NCI-H526 (cell line): Measurements from ENCODE around the gene CALR3.
"Not testable (repeated sequence)": the region's sequence is repeated elsewhere in the genome, so short reads cannot be mapped to it uniquely, and the experiment has no call there.

Experiments
- DNase-seq, 2 experiments: peaks; one replicate each; lab custom pipeline; 2025; lab: John Stamatoyannopoulos, UW

The CALR3 gene

DNA sequence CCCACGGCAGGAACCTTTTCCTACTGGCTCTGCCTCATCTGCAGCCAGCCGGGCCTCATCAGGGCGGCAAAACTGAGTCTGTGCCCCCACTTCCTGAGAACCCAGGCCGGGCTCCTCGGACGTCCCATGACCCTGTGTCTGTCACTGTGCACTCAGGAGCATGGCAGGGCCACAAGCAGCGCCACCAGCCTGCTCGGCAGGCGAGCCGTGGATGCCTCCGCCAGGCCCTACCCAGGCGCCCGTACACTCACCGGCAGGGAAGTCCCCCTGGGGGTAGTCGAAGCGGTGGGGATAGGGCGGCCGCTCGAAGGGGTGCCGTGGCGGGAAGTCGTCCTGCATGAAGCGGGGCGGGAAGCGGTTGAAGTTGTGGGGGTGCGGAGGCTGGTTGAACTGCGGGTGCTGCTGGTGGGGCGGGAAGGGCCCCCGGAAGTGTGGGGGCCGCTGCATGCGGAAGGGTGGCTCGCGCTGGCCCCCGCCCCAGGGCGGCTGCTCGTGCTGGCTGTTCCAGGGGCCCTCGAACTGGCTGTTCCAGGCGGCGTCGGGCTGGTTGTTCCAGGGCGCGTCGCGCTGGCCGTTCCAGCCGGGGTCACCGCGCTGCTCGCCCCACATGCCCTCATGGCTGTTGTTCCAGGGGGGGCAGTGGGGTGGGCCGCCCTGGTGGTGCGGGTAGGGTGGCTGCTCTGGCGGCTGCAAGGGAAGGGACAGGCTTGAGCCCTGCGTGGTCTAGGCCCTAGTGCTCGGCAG is 29.2 kb upstream of the CALR3 start:
- DNase-seq: no peak

DNA sequence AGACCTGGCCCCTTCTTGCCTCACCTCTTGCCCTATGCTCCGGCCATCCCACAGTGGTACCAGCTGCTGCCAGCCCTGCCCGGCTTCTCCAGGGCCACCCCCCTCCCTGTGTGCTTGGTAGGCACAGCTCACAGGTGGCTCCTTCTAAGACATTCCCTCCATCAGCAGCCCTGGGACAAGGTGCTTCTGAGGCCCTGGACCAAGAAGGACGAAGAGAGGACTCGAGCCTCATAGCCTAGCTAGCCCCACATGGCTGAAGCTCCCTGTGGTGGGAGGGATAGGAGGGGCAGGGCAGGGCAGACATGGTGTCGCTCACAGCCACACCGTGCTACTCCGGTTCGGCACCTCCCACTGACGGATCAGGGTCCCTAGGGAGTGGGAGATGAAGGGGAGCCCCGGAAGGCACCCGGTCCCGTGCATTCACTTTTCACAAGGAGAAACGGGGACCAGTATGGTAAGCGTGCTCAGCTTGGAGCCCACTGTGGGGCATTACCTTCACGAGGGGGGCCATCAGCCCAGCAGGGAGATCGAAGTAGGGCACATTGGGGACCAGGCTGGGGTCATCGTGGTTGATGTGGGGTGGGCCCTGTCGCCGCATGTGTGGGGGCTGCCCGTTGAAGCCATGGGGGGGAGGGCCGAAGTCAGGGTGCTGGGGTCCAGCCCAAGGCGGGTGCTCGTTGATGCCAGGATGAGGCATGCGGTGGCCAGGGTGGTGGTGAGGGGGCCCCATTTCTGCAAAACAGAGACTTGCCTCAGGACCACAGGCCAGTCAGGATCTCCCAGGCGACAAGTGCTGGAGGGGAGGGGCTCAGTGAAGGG is 26.8 kb upstream of the CALR3 start:
- no peak for DNase-seq

DNA sequence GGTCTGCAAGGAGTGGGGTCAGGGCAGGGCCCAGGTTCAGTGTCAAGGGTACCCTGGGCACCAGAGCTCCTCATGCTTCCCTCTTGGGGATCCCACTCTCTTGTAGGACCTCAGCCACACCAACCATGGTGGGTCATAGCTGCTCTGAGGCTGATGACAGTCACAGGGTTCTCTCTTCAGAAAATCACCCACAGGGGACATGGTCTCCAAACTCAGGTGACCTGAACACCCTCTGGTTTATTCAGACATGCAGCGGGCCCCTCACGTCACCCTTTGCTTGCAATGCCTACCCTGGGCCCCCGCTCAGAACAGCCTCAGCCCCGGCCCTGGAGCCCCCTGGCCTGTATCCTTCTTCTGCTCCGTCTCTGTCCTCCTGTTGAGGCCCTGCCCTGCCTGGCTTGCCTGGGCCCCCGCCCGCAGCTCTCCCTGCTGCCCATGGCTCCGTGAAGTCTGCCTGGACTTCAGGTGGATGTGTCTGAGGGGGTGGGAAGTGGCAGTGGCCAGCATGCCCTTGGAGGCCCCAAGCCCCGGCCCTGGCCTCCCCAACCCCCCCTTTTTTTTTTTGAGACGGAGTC is 25.8 kb upstream of the CALR3 start:
- no peak for DNase-seq

- no peak for DNase-seq
Measured at GRCh38 chr19:16520986-16521624, 25.1 kb upstream of the CALR3 start.

DNA sequence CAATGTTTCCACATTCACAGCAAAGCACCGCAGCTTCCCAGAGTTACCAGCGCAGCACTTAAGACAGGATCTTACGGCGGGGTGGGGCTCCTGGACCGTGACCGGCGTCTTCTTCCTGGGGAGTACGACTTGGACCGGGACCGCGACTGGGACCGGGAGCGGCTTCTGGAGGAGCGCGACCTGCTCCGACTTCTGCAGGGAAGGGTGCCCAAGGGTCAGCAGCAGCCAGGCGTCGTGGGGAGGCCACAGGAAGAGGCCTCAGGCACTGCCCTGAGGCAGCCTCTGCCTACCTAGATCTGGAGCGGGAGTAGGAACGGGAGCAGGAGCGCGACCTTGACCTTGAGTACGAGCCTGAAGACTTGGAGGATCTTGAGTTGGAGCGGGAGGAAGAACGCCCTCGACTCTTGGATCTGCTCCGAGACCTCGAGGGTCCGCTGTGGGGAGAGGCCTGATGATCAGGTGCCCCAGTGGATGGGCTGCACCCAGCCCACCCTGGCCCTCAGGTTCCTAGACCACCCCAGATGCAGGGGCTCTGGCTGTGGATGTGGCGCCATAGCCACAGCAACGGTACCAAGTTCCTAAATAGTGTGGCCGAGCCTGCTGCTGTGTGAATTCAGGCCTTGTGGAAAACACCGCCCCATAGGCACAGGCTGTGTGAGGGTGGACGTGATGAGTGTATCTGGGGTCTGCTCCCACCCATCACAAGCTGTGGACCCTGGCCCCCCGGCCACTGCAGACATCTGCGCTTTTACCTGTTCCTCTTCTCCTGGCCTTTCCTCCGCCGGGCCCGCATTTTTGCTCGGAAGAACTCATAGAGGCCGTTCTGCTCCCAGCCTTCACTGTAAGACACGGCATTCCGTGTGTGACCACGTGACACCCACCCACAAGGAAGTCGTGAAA is 24.4 kb upstream of the CALR3 start:
- no peak for DNase-seq

DNA sequence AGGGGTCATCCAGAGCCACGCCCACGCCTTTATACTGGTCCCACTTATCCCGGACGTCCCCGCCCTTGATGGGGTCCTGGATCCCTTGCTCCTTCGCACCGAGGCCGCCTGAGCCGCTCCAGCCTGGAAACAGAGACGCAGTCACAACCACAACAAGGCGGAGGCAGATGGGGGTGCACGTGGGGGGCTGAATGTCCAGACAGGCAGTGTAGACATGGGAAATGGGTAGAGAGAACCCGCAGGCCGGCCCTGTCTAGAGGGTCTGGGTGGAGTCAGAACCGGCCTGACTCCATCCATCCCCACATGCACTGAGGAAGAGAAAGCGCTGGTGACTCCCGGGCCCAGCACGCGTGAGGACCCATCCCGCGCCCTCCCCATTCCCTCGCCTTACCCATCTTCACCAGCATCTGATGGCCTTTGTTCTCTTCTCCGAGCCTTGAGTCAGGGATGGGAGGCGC is 23.3 kb upstream of the CALR3 start:
- no peak for DNase-seq

DNA sequence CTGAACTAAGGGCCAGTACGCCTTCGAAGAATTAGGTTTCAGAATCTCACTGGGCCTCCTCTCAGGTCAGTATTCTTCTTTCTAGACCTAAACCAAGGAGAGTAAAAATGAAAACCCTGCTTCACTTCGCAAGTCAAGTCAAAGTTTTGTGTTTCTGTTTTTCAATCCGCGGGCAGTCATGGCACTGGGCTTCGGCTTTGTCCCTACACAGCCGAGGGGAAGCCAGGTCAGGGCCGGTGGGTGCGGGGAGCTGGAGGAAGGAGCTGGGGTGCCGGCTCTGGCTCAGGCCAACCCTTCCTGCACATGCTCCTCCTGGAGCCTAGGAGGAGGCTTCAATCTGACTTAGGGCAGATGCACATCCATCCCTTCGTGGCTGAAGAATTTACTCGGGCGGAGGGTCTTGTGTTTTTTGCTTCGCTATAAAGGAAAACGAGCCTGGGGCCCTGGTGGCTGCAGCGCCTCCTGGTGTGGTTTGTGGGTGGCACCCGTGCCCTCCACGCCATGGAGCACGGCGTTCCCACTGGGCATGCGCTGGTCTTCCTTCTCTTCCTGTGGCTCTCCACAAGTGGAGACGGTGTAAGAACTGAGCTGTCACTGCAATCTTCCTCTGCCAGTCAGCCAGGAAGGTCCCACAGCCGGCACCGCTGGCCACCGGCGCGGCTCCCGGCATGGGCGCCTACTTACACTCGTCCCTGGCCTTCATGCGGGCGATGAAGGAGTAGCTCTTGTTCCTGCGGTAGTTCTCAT is 22.7 kb upstream of the CALR3 start:
- no peak for DNase-seq

DNA sequence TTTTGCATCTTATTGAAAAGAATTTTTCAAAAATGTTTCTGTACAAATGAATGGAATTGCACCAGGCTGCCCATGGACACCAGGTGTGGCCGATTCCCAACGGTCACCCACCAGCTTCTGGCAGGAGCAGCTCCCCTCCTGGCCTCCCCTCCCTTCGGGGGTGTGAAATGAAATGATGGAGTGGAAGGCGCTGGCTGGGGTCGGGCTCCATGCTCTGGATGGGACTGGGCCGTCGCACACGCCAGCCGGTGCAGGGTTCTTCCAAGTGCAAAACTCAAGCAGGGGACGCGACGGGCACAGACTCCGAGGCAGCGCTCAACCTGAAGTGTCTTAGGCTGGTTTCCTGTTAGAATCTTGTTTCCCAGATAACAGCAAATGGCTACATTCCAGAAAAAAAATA is 22.1 kb upstream of the CALR3 start:
- no peak for DNase-seq

DNA sequence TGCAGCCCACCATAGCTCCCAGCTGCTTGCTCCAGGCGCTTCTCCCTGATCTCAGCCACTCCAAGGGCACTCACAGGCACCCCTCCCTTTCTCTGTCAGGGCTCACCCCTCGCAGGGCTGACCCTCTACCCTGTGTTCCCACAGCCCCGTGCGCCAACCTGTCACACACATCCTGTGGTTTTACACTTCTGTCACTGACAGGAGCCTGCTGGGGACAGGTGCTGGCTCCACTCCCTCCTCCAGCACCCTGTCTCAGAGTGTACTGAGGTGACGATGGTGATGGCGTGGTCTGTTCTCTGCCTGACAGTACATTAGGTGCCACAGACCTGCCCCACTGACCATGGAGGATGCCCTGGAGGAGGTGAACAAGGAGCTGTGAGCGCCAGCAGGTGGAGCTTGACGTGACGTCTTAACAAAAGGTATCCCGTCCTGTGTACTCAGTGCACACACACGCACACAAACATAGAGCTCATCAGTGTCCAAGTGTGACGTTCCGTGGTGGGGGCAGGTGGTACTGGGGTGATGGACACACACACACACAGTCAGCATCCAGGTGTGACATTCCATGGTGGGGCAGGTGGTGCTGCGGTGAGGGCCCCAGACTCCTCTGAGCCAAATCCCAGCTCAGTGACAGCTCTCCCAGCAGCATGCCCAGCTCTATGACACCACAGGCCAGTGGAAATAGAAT is 21.1 kb upstream of the CALR3 start:
- DNase-seq: no peak

- no peak for DNase-seq
Measured at GRCh38 chr19:16516381-16516780, 20.4 kb upstream of the CALR3 start.

DNA sequence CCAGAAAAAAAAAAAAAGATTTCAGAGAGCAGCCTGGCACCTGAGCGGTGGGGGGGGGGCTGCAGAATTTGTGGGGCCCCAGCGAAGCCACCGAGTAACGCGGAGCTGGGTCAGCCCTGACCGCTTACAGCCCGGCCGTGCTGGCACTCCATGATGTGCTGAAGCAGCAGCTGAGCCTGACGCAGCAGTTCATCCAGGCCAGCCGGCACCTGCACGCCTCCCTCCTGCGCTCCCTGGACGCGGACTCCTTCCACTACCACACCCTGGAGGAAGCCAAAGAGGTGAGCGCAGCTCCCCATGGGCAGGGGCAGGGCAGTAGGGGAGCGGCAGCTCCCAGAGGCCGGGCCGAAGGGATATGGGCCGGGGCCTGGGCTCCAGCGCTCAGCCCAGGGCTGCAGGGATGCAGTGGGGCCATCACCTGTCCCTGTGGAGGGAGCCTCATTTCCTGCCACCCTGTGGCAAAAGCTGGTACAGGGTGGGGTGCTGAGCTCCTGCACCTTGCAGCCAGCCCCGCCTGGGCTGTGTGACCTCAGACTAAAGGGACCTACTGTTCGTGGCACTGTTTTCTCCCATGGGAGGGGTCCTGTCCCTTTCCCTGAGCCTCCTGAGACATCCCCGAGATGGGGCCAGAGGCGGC is 18.5 kb upstream of the CALR3 start:
- DNase-seq: peak in 1 of 2 experiments; percentile 55

DNA sequence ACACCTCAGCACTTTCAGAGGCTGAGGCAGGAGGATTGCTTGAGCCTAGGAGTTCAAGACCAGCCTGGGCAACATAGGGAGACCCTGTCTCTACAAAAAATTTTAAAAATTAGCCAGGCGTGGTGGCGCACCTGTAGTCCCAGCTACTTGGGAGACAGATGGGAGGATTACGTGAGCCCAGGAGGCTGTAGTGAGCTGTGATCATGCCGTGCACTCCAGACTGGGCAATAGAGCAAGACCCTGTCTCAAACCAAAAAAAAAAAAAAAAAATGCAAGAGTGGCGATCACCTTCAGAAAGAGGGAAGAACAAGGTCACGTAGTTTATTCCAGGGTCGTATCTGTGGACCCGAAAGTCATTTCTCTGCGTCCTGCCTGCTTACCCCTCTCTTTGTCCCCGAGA is 16.6 kb upstream of the CALR3 start:
- DNase-seq: not testable (repeated sequence)

GRCh38 chr19:16509141-16510061 is 13.4 kb upstream of the CALR3 start:
- no peak for DNase-seq

DNA sequence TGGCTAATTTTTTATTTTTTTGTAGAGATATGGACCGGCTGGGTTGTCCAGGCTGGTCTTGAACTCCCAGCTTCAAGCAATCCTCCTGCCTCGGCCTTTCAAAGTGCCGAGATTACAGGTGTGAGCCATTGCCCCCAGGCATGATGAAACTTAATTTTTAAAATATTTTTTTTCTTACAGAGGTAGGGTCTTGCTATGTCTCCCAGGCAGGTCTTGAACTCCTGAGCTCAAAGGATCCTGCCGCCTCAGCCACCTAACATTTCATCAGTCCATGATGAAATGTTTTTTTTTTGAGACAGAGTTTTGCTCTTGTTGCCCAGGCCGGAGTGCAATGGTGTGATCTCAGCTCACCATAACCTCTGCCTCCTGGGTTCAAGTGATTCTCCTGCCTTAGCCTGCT is 12.6 kb upstream of the CALR3 start:
- no peak for DNase-seq

- DNase-seq: no peak
Measured at GRCh38 chr19:16506961-16507360, 11.0 kb upstream of the CALR3 start.

- DNase-seq: not testable (repeated sequence)
Measured at GRCh38 chr19:16506161-16506560, 10.2 kb upstream of the CALR3 start.

GRCh38 chr19:16504271-16504670 is 8.3 kb upstream of the CALR3 start:
- DNase-seq: no peak

GRCh38 chr19:16497837-16498236 is 1.9 kb upstream of the CALR3 start:
- DNase-seq: peak; percentile 40 to 41

GRCh38 chr19:16497042-16497441 is 1.1 kb upstream of the CALR3 start:
- DNase-seq: no peak
